SKM-1 (cell line): ENCODE data around the gene DBR1.

Source experiments
- DNase-seq: peaks from one replicate; lab custom pipeline; 2025; ENCODE audit not compliant: unreplicated experiment; lab: John Stamatoyannopoulos, UW

The DBR1 gene

DNA sequence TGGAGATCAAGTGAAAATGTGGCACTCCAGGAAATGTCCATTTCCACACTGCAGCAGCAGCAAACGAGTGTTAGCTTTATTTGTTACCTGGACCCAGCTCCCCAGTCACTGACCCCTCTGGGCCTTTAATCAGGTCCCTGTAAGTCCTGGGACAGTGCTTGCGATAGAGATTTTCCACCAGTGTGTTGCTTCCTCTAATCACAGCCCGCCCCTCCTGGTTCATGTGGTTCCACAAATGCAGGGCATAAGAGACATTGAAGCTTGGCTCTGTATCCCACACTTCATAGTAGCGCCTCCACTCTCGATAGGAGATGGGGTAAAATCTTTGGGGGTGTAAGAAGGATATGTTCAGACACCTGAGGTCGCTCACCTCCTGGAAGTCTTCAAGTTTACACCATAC lies 50.5 kb downstream of the DBR1 start:
- DNase-seq: no peak

DNA sequence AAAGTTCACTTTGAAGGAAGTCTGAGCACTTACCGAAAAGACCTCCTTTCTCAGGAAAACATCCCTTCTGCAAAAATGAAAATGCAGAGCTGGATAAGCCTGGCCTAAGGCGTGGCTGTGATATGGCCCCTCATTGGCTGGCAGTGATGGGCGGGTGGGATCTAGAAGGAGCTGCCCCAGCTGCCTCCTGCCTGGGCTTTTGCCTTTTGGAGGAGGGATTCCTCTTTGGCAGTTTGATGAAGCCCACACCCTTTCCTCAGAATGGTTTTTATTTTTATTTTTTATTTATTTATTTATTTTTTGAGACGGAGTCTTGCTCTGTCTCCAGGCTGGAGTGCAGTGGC lies 55.3 kb downstream of the DBR1 start:
- DNase-seq: no peak

DNA sequence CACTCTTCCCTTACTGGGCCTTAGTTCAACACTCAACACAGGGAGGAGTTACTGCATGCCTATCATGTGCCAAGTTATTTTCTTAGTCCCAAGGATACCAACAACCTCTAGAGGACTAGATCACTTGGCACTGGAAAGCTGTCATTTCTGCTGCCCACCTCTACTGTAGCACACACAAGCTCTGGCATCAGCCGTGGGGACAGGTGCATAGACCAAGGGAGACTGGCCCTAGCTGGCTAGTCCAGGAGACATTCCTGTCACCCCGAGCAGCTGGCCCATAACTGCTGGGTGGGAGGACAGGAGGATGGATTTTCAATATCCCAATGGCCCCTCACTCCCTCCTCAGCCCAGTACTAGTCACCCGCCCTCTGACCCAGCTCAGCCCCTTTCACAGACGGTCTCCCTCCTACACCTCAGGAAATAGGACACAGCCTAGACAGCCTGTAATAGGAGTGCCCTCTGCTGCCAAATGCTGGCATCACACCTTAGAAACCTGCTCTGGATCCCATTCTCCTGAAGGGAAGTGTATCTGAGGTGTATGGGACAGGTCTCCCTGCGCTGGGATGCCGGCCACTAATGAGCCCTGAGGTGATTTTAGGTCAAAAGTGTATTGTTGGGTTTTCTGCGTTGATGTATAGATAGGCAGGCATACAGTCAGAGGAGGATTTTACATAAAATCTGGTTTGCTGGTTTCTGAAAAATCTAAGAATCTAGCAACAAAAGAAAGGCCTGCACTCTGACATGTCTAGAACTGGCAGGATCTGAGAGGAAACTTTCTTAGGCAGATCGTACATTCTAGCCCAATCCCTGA lies 55.9 kb downstream of the DBR1 start:
- peak; percentile 50 for DNase-seq

DNA sequence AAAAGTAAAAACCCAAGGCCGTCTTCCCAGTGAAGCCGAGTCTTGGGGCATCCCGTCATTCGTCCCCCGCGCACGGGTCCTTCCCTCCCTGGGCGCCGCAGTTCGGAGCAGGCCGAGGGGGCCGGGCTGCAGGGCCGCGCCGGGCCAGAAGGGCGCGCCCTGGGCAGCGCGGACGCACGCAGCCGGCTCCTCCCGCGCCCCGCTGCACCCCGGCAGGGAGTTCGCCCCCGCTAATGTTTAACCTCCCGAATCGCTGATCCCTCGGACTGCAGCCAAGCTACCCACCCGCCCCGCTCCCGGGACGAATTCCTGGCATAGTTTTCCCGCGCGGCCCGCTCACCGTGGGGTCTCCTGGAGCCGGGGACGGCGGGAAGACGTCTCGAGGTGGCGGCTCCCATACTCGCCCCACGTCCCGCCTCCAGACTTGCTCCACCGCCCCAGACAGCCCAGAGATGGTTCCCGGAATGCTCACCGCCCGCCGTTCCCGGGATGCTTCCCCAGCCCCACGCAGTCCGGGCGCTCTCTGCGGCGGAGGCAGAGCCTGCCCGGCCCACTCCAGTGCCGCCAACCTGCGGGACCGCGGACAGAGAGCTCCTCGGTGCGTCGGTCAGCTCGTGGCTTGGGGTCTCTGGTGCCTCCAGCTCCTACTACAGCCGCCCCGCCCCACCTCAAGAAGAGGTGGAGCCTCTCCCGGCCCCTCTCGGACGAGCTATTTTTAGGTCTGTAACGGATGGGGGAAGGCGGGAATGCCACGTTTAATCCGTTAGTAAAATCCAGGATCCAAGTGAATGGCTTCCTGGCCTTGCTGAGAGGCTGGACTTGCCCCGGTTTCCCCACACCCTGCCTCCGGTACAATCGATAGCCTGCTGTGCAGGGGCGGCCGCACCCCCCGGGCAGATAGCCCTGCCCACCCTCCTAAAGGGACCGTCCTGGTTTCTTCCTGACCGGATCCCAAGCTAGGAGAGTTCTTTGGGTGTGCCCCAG lies 59.4 kb downstream of the DBR1 start, which contains the start of gene DZIP1L:
Gene DZIP1L (minus strand): TSS at position 621 of the 984 bp plus-strand sequence. CDS start 11,637 bp downstream, outside the sequence.
- DNase-seq: peak; percentile 49

DNA sequence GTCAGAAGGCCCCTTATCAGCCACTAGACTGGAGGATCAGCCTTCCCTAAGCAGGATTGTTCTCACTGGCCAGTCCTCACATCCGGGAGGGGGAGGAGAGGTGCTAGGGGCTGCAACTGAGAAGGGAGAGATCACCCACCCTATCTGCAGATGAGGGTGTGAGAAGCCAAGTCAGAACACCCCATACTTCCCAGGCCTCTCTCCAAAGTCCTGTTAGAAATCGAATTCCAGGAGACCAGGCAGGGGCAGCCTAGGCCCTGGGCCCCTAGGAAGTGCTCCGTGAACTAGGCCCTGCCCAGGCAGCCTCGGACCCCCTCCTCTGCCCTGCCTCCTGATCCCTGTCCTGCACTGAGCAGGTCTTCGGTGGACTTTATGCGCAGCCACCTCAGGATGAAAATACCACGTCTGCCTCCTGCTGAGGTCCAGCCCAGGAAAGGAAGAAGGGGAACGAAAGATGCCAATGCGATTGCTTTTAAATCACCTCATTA lies 60.2 kb downstream of the DBR1 start:
- DNase-seq: no peak

DNA sequence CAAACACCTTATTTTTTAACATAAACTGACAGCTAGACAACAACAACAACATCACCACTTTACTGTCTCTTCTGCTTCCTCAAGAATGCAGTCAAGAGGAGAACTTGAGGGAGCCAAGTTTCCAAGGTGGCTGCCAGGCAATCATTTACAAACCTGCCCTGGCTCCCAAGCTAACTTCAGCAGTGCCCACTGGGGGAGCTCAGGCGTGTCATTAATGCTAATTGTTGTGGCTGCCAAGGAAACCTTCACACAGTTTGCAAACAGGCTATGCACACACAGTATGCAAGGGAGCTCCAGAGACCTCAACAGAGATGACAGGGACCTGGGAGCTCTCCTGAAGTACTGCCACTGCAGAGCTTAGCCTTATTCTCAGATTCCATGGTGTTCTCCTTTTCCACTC lies 61.4 kb downstream of the DBR1 start:
- DNase-seq: no peak

DNA sequence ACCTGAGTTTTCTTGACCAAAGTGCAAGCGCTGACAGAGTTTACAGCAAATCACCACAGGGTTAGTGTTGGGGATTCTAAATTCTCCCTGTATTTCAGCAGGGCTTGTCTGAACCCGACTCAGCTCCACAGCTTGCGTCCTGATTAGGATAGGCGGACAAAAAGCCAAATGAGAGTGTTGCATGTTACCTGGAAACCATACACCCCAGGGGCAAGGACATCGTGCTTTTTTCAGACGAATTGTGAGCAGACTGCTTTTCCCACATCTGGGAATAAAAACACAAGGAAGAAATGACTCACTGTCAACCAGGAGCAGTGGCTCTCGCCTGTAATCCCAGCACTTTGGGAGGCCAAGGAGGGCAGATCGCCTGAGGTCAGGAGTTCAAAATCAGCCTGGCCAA lies 62.4 kb downstream of the DBR1 start:
- no peak for DNase-seq
